Keratinocyte (primary cell): ENCODE data around the gene TXNL4A. TPM values are rescaled to one million over a fixed set of nuclear protein-coding genes. Genes with fewer than 3 reads are reported as not detected.

Experiments
- DNase-seq: peaks from one replicate; pipeline ENCODE4 v3.0.0-alpha.2; 2011; ENCODE audit warnings: low read depth, missing footprints, low spot score
- FAIRE-seq: peaks from 2 replicates; lab custom pipeline; 2011; peaks lifted over from hg19 to GRCh38; lab: Jason Lieb, UNC
- H2AFZ ChIP-seq: 2 replicates; pipeline ENCODE4 v1.6.0; 2012; ENCODE audit warnings: low read length, control low read depth, inconsistent platforms; ENCODE audit not compliant: control insufficient read depth
- H3K27ac ChIP-seq: 2 replicates; pipeline ENCODE4 v1.5.1; 2011; ENCODE audit warnings: low read length; ENCODE audit not compliant: control insufficient read depth, insufficient read depth
- H3K27me3 ChIP-seq: 3 replicates; pipeline ENCODE4 v1.6.0; 2011; ENCODE audit warnings: low read length; ENCODE audit not compliant: control insufficient read depth, insufficient read depth; ENCODE audit errors: extremely low read depth
- H3K36me3 ChIP-seq, 2 experiments: 2 replicates in 1 of 2; 3 replicates in 1 of 2; pipeline ENCODE4 v1.5.1; 2011; ENCODE audit warnings: low read length in 2 of 2, mild to moderate bottlenecking in 1 of 2; ENCODE audit not compliant: control insufficient read depth in 2 of 2, insufficient read depth in 2 of 2; ENCODE audit errors: extremely low read depth in 1 of 2
- H3K4me1 ChIP-seq: 3 replicates; pipeline ENCODE4 v1.5.1; 2011; ENCODE audit warnings: low read length; ENCODE audit not compliant: control insufficient read depth, insufficient read depth; ENCODE audit errors: extremely low read depth
- H3K4me2 ChIP-seq: 3 replicates; pipeline ENCODE4 v1.6.0; 2011; ENCODE audit warnings: low read depth, low read length; ENCODE audit not compliant: control insufficient read depth, insufficient read depth; ENCODE audit errors: extremely low read depth
- H3K4me3 ChIP-seq, 3 experiments: fragments of 200-600 bp in 1 of 3; sonication (generic) in 1 of 3; 2 replicates in 2 of 3; 3 replicates in 1 of 3; pipeline ENCODE4 v1.5.1; 2011 to 2016; ENCODE audit warnings: low read length in 3 of 3, mild to moderate bottlenecking in 3 of 3, control low read depth in 2 of 3, inconsistent platforms in 1 of 3, low read depth in 1 of 3, mixed read lengths in 1 of 3, mixed run types in 1 of 3, moderate library complexity in 1 of 3; ENCODE audit not compliant: control insufficient read depth in 2 of 3, insufficient read depth in 2 of 3; ENCODE audit errors: extremely low read depth in 1 of 3
- H3K79me2 ChIP-seq: 2 replicates; pipeline ENCODE4 v1.6.0; 2012; ENCODE audit warnings: low read length; ENCODE audit not compliant: control insufficient read depth, insufficient read depth
- H3K9ac ChIP-seq: 3 replicates; pipeline ENCODE4 v1.6.0; 2011; ENCODE audit warnings: low read length; ENCODE audit not compliant: control insufficient read depth, insufficient read depth; ENCODE audit errors: extremely low read depth
- H3K9me1 ChIP-seq: 3 replicates; pipeline ENCODE4 v1.6.0; 2011; ENCODE audit warnings: low read length; ENCODE audit not compliant: control insufficient read depth, insufficient read depth; ENCODE audit errors: extremely low read depth
- H3K9me3 ChIP-seq: 2 replicates; pipeline ENCODE4 v1.5.1; 2012; ENCODE audit warnings: low read depth, low read length; ENCODE audit not compliant: control insufficient read depth
- H4K20me1 ChIP-seq: 3 replicates; pipeline ENCODE4 v1.6.0; 2011; ENCODE audit warnings: low read length; ENCODE audit not compliant: control insufficient read depth, insufficient read depth; ENCODE audit errors: extremely low read depth
- EZH2 ChIP-seq: IDR thresholded peaks from one replicate; pipeline ENCODE4 v1.6.1; 2012; ENCODE audit warnings: inconsistent platforms, mild to moderate bottlenecking, low read length, moderate library complexity
- dilution Hi-C: fragments of 300-500 bp; cut with MboI; formaldehyde crosslinking; loops from one replicate; pipeline ENCODE4 v1.7.0; 2020; ENCODE audit warnings: low sequenced_read_pairs; ENCODE audit not compliant: extremely low pct_ligation_motif_present
- polyA plus RNA-seq, 5 experiments: library from polyadenylated mRNA; depleted of rRNA in 3 of 5; stranded (reverse) in 3 of 5; stranded (forward) in 1 of 5; unstranded in 1 of 5; fragments of >200 nt; gene quantifications; 1 replicate in 1 of 5; 2 replicates in 3 of 5; 3 replicates in 1 of 5; pipeline versions ENCODE4 v1.2.1 to v1.2.3, GENCODE V29; 2011 to 2012; ENCODE audit warnings: missing spikeins in 2 of 5, low read depth in 1 of 5, low replicate concordance in 1 of 5
- TF ChIP-seq, protein P1 (sequence below), 3 experiments: IDR thresholded peaks in 1 of 3; conservative IDR thresholded peaks in 1 of 3; optimal IDR thresholded peaks in 1 of 3; 2 replicates in 2 of 3; 3 replicates in 1 of 3; pipeline versions ENCODE3 to v1.5.1; 2011; ENCODE audit warnings: low read length in 3 of 3, mild to moderate bottlenecking in 3 of 3, moderate library complexity in 2 of 3, control low read depth in 1 of 3, inconsistent platforms in 1 of 3; ENCODE audit not compliant: insufficient read depth in 2 of 3; ENCODE audit errors: extremely low read depth in 1 of 3

Gene TXNL4A
- polyA plus RNA-seq, 1 donor (not counting 4 experiments of a cell fraction or from before 2014, with no cell fraction given), result 142 TPM

DNA sequence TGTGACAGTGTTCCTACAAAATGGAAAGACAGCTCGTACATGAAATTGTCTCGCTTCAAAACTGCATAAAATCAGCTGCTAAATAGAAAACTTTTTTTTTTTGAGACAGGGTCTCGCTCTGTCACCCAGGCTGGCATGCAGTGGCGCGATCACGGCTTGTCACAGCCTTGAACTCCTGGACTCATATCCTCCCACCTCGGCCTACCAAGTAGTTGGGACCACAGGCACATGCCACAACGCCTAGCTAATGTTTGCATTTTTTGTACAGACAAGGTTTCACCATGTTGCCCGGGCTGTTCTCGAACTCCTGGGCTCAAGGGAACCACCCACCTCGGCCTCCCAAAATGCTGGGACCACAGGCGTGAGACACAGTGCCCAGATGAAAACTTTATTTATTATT lies 3.2 kb downstream of the TXNL4A start:
- peaks cover 2 to 6% of the 10 kb centered on the region in 2 experiments for H3K36me3 ChIP-seq
- H3K4me2 ChIP-seq, result no peak overlapping the region
- H3K9ac ChIP-seq, result no peak overlapping the region
- H3K9me3 ChIP-seq, result no peaks in the 10 kb centered on the region
- H3K27me3 ChIP-seq, result no peaks in the 10 kb centered on the region
- TF ChIP-seq, protein P1, sequence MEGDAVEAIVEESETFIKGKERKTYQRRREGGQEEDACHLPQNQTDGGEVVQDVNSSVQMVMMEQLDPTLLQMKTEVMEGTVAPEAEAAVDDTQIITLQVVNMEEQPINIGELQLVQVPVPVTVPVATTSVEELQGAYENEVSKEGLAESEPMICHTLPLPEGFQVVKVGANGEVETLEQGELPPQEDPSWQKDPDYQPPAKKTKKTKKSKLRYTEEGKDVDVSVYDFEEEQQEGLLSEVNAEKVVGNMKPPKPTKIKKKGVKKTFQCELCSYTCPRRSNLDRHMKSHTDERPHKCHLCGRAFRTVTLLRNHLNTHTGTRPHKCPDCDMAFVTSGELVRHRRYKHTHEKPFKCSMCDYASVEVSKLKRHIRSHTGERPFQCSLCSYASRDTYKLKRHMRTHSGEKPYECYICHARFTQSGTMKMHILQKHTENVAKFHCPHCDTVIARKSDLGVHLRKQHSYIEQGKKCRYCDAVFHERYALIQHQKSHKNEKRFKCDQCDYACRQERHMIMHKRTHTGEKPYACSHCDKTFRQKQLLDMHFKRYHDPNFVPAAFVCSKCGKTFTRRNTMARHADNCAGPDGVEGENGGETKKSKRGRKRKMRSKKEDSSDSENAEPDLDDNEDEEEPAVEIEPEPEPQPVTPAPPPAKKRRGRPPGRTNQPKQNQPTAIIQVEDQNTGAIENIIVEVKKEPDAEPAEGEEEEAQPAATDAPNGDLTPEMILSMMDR (optimal IDR thresholded peaks at IDR 0.05 in 1 of 3, IDR thresholded peaks at IDR 0.05 in 1 of 3, conservative IDR thresholded peaks at IDR 0.05 in 1 of 3; ENCODE audit: extremely low read depth in 1 of 3, insufficient read depth in 2 of 3, low read length in 3 of 3), result no peak
- no peak for TF ChIP-seq EZH2
- peaks cover 3% of the 10 kb centered on the region for H3K9me1 ChIP-seq
- H3K4me3 ChIP-seq, result no peak overlapping the region
- H3K4me1 ChIP-seq, result peaks cover 13% of the 10 kb centered on the region
- H3K79me2 ChIP-seq, result peaks cover 81% of the 10 kb centered on the region
- H4K20me1 ChIP-seq, result peaks cover 34% of the 10 kb centered on the region
- dilution Hi-C loops, result no loop called here
- no peak overlapping the region for H2AFZ ChIP-seq
- no peak for DNase-seq
- no peak for FAIRE-seq
- H3K27ac ChIP-seq, result no peak overlapping the region

DNA sequence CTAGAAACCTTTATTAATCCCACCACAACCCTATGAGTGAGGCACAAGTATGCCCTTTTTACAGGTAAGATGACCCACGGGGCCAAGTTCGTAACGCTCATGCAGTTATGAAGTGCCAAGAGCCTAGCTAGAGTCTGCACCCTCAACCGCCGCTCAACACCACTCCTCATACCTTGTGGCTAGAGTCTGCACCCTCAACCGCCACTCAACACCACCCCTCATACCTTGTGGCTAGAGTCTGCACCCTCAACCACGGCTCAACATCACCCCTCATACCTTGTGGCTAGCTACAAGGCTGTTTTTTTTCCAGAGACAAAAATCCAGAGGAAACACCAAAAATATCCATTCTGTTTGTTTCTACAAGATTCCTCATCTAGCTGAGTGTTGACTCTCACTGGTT lies 4.6 kb downstream of the TXNL4A start:
- Histone ChIP-seq H3K4me2 (no peak overlapping the region), H3K79me2 (peaks cover 95% of the 10 kb centered on the region), H3K27ac (no peak overlapping the region), H3K4me3 (no peak overlapping the region), H4K20me1 (peaks cover 44% of the 10 kb centered on the region), H3K27me3 (no peaks in the 10 kb centered on the region), H3K9me1 (peaks cover 3% of the 10 kb centered on the region), H3K9ac (no peak overlapping the region), H3K4me1 (peaks cover 13% of the 10 kb centered on the region), H3K9me3 (no peaks in the 10 kb centered on the region), H2AFZ (no peak overlapping the region), H3K36me3 (peaks cover 2 to 9% of the 10 kb centered on the region in 2 experiments)
- DNase-seq, result no peak
- dilution Hi-C loops, result no loop called here
- TF ChIP-seq, protein P1 (optimal IDR thresholded peaks at IDR 0.05 in 1 of 3, IDR thresholded peaks at IDR 0.05 in 1 of 3, conservative IDR thresholded peaks at IDR 0.05 in 1 of 3; ENCODE audit: extremely low read depth in 1 of 3, insufficient read depth in 2 of 3, low read length in 3 of 3), result no peak
- no peak for TF ChIP-seq EZH2
- no peak for FAIRE-seq
